Activated CD4-positive, alpha-beta T cell treated with anti-CD3 and anti-CD28 coated beads, Interleukin-2, amount 10 ng/mL, durations not matched to agents 24 days and 14 days (primary cell): Measurements from ENCODE around the gene KRT15. TPM values are rescaled to one million over a fixed set of nuclear protein-coding genes. Genes with fewer than 3 reads are reported as not detected.

Experiments used
- DNase-seq: peaks from one replicate; pipeline ENCODE4 v3.0.0; 2022
- H3K27ac Mint-ChIP-seq: one replicate; pipeline ENCODE4 v1.8.0; 2022; ENCODE audit warnings: mild to moderate bottlenecking, mixed read lengths
- H3K27me3 Mint-ChIP-seq: one replicate; pipeline ENCODE4 v1.8.0; 2022; ENCODE audit warnings: mixed read lengths
- H3K36me3 Mint-ChIP-seq: one replicate; pipeline ENCODE4 v1.8.0; 2022; ENCODE audit warnings: low read depth, mild to moderate bottlenecking, mixed read lengths
- H3K4me1 Mint-ChIP-seq: one replicate; pipeline ENCODE4 v1.8.0; 2021; ENCODE audit warnings: mixed read lengths
- H3K4me3 Mint-ChIP-seq: one replicate; pipeline ENCODE4 v1.8.0; 2022; ENCODE audit warnings: mild to moderate bottlenecking, moderate library complexity, mixed read lengths
- H3K9me3 Mint-ChIP-seq: one replicate; pipeline ENCODE4 v1.8.0; 2021; ENCODE audit warnings: mixed read lengths
- intact Hi-C: fragments of 100-400 bp; cut with micrococcal nuclease; formaldehyde crosslinking; loops from one replicate; pipeline ENCODE4 v1.15.1; 2023
- total RNA-seq: library from RNA; stranded (reverse); gene quantifications from 2 replicates; pipeline ENCODE4 v1.2.3, GENCODE V29; 2022

The KRT15 gene
- not detected in 2 replicates for total RNA-seq

- no peaks in the 10 kb centered on the region for H3K4me1 Mint-ChIP-seq
- DNase-seq: no peak
- intact Hi-C loops: no loop called here
- no peak within 1 kb of the TSS for H3K27ac Mint-ChIP-seq
- H3K27me3 Mint-ChIP-seq: no peaks in the 10 kb centered on the region
- no peak within 1 kb of the TSS for H3K4me3 Mint-ChIP-seq
- H3K9me3 Mint-ChIP-seq: no peaks in the 10 kb centered on the region
- H3K36me3 Mint-ChIP-seq: no peaks in the 10 kb centered on the region
Observed at GRCh38 chr17:41518789-41519449, at the start of gene KRT15. Gene KRT15 (minus strand): TSS chr17:41518890. CDS start chr17:41518827, 63 bp downstream.

GRCh38 chr17:41567317-41567716, 48.6 kb upstream of the KRT15 start:
- Mint-ChIP-seq H3K4me1 (peaks cover 6% of the 10 kb centered on the region), H3K36me3 (peaks cover 2% of the 10 kb centered on the region), H3K9me3 (peaks cover 8% of the 10 kb centered on the region), H3K27me3 (peaks cover 31% of the 10 kb centered on the region), H3K4me3 (no peak overlapping the region), H3K27ac (peak overlapping the region; percentile 80)
- no peak for DNase-seq
- intact Hi-C loops: no loop called here

- Mint-ChIP-seq H3K9me3 (peaks cover 8% of the 10 kb centered on the region), H3K4me1 (peaks cover 6% of the 10 kb centered on the region), H3K36me3 (peaks cover 2% of the 10 kb centered on the region), H3K27ac (no peak overlapping the region), H3K4me3 (no peak overlapping the region), H3K27me3 (peaks cover 29% of the 10 kb centered on the region)
- intact Hi-C loops: no loop called here
- DNase-seq: no peak
Observed at GRCh38 chr17:41565338-41565737, 46.6 kb upstream of the KRT15 start.

- Mint-ChIP-seq H3K36me3 (peaks cover 2% of the 10 kb centered on the region), H3K27me3 (peaks cover 30% of the 10 kb centered on the region), H3K27ac (no peak overlapping the region), H3K4me1 (peaks cover 6% of the 10 kb centered on the region), H3K4me3 (no peak overlapping the region), H3K9me3 (peaks cover 8% of the 10 kb centered on the region)
- no peak for DNase-seq
- intact Hi-C loops: no loop called here
Observed at GRCh38 chr17:41563607-41564170, 45.0 kb upstream of the KRT15 start.

GRCh38 chr17:41561554-41561953, 42.9 kb upstream of the KRT15 start:
- no peaks in the 10 kb centered on the region for H3K36me3 Mint-ChIP-seq
- H3K9me3 Mint-ChIP-seq: no peaks in the 10 kb centered on the region
- H3K27me3 Mint-ChIP-seq: peaks cover 38% of the 10 kb centered on the region
- intact Hi-C loops: no loop called here
- H3K4me1 Mint-ChIP-seq: no peaks in the 10 kb centered on the region
- no peak for DNase-seq
- no peak overlapping the region for H3K4me3 Mint-ChIP-seq
- no peak overlapping the region for H3K27ac Mint-ChIP-seq

- intact Hi-C loops: no loop called here
- H3K27me3 Mint-ChIP-seq: peaks cover 42% of the 10 kb centered on the region
- H3K9me3 Mint-ChIP-seq: no peaks in the 10 kb centered on the region
- H3K4me1 Mint-ChIP-seq: no peaks in the 10 kb centered on the region
- no peak overlapping the region for H3K4me3 Mint-ChIP-seq
- no peaks in the 10 kb centered on the region for H3K36me3 Mint-ChIP-seq
- H3K27ac Mint-ChIP-seq: no peak overlapping the region
- no peak for DNase-seq
Observed at GRCh38 chr17:41559548-41559947, 40.9 kb upstream of the KRT15 start.

- Mint-ChIP-seq H3K4me3 (no peak overlapping the region), H3K9me3 (no peaks in the 10 kb centered on the region), H3K36me3 (no peaks in the 10 kb centered on the region), H3K27me3 (peaks cover 38% of the 10 kb centered on the region), H3K4me1 (no peaks in the 10 kb centered on the region), H3K27ac (no peak overlapping the region)
- no peak for DNase-seq
- intact Hi-C loops: no loop called here
Observed at GRCh38 chr17:41556931-41557330, 38.2 kb upstream of the KRT15 start.

- Mint-ChIP-seq H3K9me3 (no peaks in the 10 kb centered on the region), H3K36me3 (no peaks in the 10 kb centered on the region), H3K27me3 (peaks cover 39% of the 10 kb centered on the region), H3K27ac (no peak overlapping the region), H3K4me1 (no peaks in the 10 kb centered on the region), H3K4me3 (no peak overlapping the region)
- DNase-seq: no peak
- intact Hi-C loops: no loop called here
Observed at GRCh38 chr17:41556306-41556705, 37.6 kb upstream of the KRT15 start.

GRCh38 chr17:41555105-41555887, 36.6 kb upstream of the KRT15 start:
- intact Hi-C loops: no loop called here
- Mint-ChIP-seq H3K27me3 (peaks cover 37% of the 10 kb centered on the region), H3K9me3 (no peaks in the 10 kb centered on the region), H3K27ac (no peak overlapping the region), H3K36me3 (no peaks in the 10 kb centered on the region), H3K4me1 (no peaks in the 10 kb centered on the region), H3K4me3 (no peak overlapping the region)
- no peak for DNase-seq

GRCh38 chr17:41553987-41554680, 35.4 kb upstream of the KRT15 start:
- Mint-ChIP-seq H3K4me3 (no peak overlapping the region), H3K27ac (no peak overlapping the region), H3K9me3 (no peaks in the 10 kb centered on the region), H3K4me1 (peaks cover 4% of the 10 kb centered on the region), H3K27me3 (peaks cover 34% of the 10 kb centered on the region), H3K36me3 (no peaks in the 10 kb centered on the region)
- intact Hi-C loops: no loop called here
- no peak for DNase-seq

GRCh38 chr17:41553176-41553575, 34.5 kb upstream of the KRT15 start:
- Mint-ChIP-seq H3K4me1 (peaks cover 12% of the 10 kb centered on the region), H3K9me3 (no peaks in the 10 kb centered on the region), H3K27me3 (peaks cover 32% of the 10 kb centered on the region), H3K36me3 (no peaks in the 10 kb centered on the region), H3K4me3 (no peak overlapping the region), H3K27ac (no peak overlapping the region)
- no peak for DNase-seq
- intact Hi-C loops: no loop called here

GRCh38 chr17:41552455-41552854, 33.8 kb upstream of the KRT15 start:
- DNase-seq: no peak
- H3K9me3 Mint-ChIP-seq: peaks cover 1% of the 10 kb centered on the region
- no peak overlapping the region for H3K27ac Mint-ChIP-seq
- H3K36me3 Mint-ChIP-seq: no peaks in the 10 kb centered on the region
- peaks cover 19% of the 10 kb centered on the region for H3K4me1 Mint-ChIP-seq
- intact Hi-C loops: no loop called here
- H3K4me3 Mint-ChIP-seq: no peak overlapping the region
- H3K27me3 Mint-ChIP-seq: peaks cover 26% of the 10 kb centered on the region

GRCh38 chr17:41551365-41551764, 32.7 kb upstream of the KRT15 start:
- H3K27ac Mint-ChIP-seq: no peak overlapping the region
- DNase-seq: no peak
- H3K27me3 Mint-ChIP-seq: peaks cover 23% of the 10 kb centered on the region
- no peak overlapping the region for H3K4me3 Mint-ChIP-seq
- intact Hi-C loops: no loop called here
- peaks cover 4% of the 10 kb centered on the region for H3K36me3 Mint-ChIP-seq
- peaks cover 12% of the 10 kb centered on the region for H3K9me3 Mint-ChIP-seq
- H3K4me1 Mint-ChIP-seq: peaks cover 19% of the 10 kb centered on the region

GRCh38 chr17:41549596-41550039, 30.9 kb upstream of the KRT15 start:
- Mint-ChIP-seq H3K9me3 (peaks cover 12% of the 10 kb centered on the region), H3K27ac (no peak overlapping the region), H3K36me3 (peaks cover 4% of the 10 kb centered on the region), H3K4me1 (peaks cover 19% of the 10 kb centered on the region), H3K4me3 (no peak overlapping the region), H3K27me3 (peaks cover 14% of the 10 kb centered on the region)
- intact Hi-C loops: loop anchor here (1.0 to 10.0 kb wide), 6 partner anchors 29 to 745 kb away; no protein-coding TSS in a partner anchor
- DNase-seq: no peak
